Measurements from ENCODE around the gene SDF2L1. TPM values are rescaled to one million over a fixed set of nuclear protein-coding genes. Genes with fewer than 3 reads are reported as not detected.

SDF2L1 gene
- total and polyA plus RNA-seq, 2 of the 13 experiments (the other 11 are each of a cell fraction or from before 2014, with no cell fraction given): 18.0 to 57.4 TPM

- intact Hi-C loops (cut with micrococcal nuclease; ENCODE audit: unreplicated experiment): no loop called here
- Histone ChIP-seq H3K27ac (ENCODE audit: extremely low read length, insufficient read depth, low read length) (no peak overlapping the region), H3K9me3 (ENCODE audit: low read length) (no peaks in the 10 kb centered on the region), H3K27me3 (ENCODE audit: control insufficient read depth in 1 of 2, insufficient read depth in 2 of 2, low read length in 2 of 2) (no peaks in the 10 kb centered on the region; a peak in 1 of 5 replicates), H2AFZ (ENCODE audit: low read length) (no peak overlapping the region), H3K4me2 (ENCODE audit: low read depth, low read length) (no peak overlapping the region), H3K4me1 (ENCODE audit: insufficient read depth, low read length) (peaks cover 3% of the 10 kb centered on the region), H3K79me2 (ENCODE audit: insufficient read depth, low read length) (no peaks in the 10 kb centered on the region), H3K4me3 (replicated peaks in 1 of 3; ENCODE audit: insufficient read depth in 1 of 3, low read depth in 2 of 3, low read length in 3 of 3) (no peak overlapping the region), H3K9ac (ENCODE audit: insufficient read depth, low read depth, low read length) (no peak overlapping the region), H4K20me1 (ENCODE audit: insufficient read depth, low read length) (no peaks in the 10 kb centered on the region), H3K36me3 (replicated peaks in 1 of 2; ENCODE audit: control insufficient read depth in 1 of 2, insufficient read depth in 2 of 2, low read length in 2 of 2) (peaks cover 29 to 71% of the 10 kb centered on the region in 2 experiments; a peak in 4 of 5 replicates)
- in situ Hi-C loops (cut with HindIII; ENCODE audit: extremely low pct_ligation_motif_present, low pct_unique_long_range_greater_than_20kb): no loop called here
- no peak for FAIRE-seq
- WGBS (ENCODE audit: low lambda C conversion rate): 91% methylated on average over 4 of the region's 7 CpGs
- CTCF ChIA-PET (ENCODE audit: low intra/inter-chr PET ratio, low total read pairs): no interaction called here
- TF ChIP-seq E2F1 (CRISPR knock-in tag; IDR thresholded peaks at IDR 0.05) (no peak), SAFB2 (CRISPR knock-in tag; IDR thresholded peaks at IDR 0.05; ENCODE audit: borderline replicate concordance, low read depth) (no peak), GZF1 (CRISPR knock-in tag; IDR thresholded peaks at IDR 0.05) (no peak), ELF1 (CRISPR knock-in tag; IDR thresholded peaks at IDR 0.05) (no peak), SRSF4 (IDR thresholded peaks at IDR 0.05; ENCODE audit: low read depth, low read length, poor library complexity, severe bottlenecking) (no peak)
- no TSS peak for BruUV-seq (replicated peaks)
- POLR2A ChIA-PET: interaction anchor here (1.0 kb wide), 1 partner anchor 18 kb away, joined by 4 read pairs; the partner anchor contains the start of gene PPIL2
- ATAC-seq: no peak
- no peak for DNase-seq (ENCODE audit: low spot score)
These were observed 41.3 kb downstream of the SDF2L1 start for GRCh38 chr22:21683401-21683811.

- Histone ChIP-seq H3K9ac (ENCODE audit: insufficient read depth, low read depth, low read length) (no peak overlapping the region), H3K9me3 (ENCODE audit: low read length) (no peaks in the 10 kb centered on the region), H3K27me3 (ENCODE audit: control insufficient read depth in 1 of 2, insufficient read depth in 2 of 2, low read length in 2 of 2) (no peaks in the 10 kb centered on the region; a peak in 1 of 5 replicates), H3K4me3 (replicated peaks in 1 of 3; ENCODE audit: insufficient read depth in 1 of 3, low read depth in 2 of 3, low read length in 3 of 3) (no peak overlapping the region), H3K27ac (ENCODE audit: extremely low read length, insufficient read depth, low read length) (no peak overlapping the region), H4K20me1 (ENCODE audit: insufficient read depth, low read length) (no peaks in the 10 kb centered on the region), H3K79me2 (ENCODE audit: insufficient read depth, low read length) (no peaks in the 10 kb centered on the region), H3K4me1 (ENCODE audit: insufficient read depth, low read length) (no peaks in the 10 kb centered on the region), H3K36me3 (replicated peaks in 1 of 2; ENCODE audit: control insufficient read depth in 1 of 2, insufficient read depth in 2 of 2, low read length in 2 of 2) (peaks cover 33 to 76% of the 10 kb centered on the region in 2 experiments; a peak in 4 of 5 replicates), H2AFZ (ENCODE audit: low read length) (no peak overlapping the region), H3K4me2 (ENCODE audit: low read depth, low read length) (no peak overlapping the region)
- POLR2A ChIA-PET: interaction anchor here (1.0 kb wide), 1 partner anchor 19 kb away, joined by 4 read pairs; the partner anchor contains the start of gene PPIL2
- DNase-seq (ENCODE audit: low spot score): no peak
- in situ Hi-C loops (cut with HindIII; ENCODE audit: extremely low pct_ligation_motif_present, low pct_unique_long_range_greater_than_20kb): no loop called here
- TF ChIP-seq MEIS2 (CRISPR knock-in tag; IDR thresholded peaks at IDR 0.05): no peak
- no peak for TF ChIP-seq ZUFSP (CRISPR knock-in tag; IDR thresholded peaks at IDR 0.05; ENCODE audit: borderline replicate concordance)
- no peak for TF ChIP-seq ZBTB34 (CRISPR knock-in tag; IDR thresholded peaks at IDR 0.05)
- no peak for TF ChIP-seq ZNF451 (CRISPR knock-in tag; IDR thresholded peaks at IDR 0.05)
- TF ChIP-seq ZNF431 (CRISPR knock-in tag; IDR thresholded peaks at IDR 0.05; ENCODE audit: borderline replicate concordance, low read depth): no peak
- no peak for TF ChIP-seq NR3C1 (CRISPR knock-in tag; IDR thresholded peaks at IDR 0.05)
- no peak for TF ChIP-seq ZBTB42 (CRISPR knock-in tag; IDR thresholded peaks at IDR 0.05)
- no peak for TF ChIP-seq ZNF441 (CRISPR knock-in tag; IDR thresholded peaks at IDR 0.05; ENCODE audit: borderline replicate concordance)
- no peak for FAIRE-seq
- ATAC-seq: no peak
- CTCF ChIA-PET (ENCODE audit: low intra/inter-chr PET ratio, low total read pairs): no interaction called here
- intact Hi-C loops (cut with micrococcal nuclease; ENCODE audit: unreplicated experiment): no loop called here
- BruUV-seq (replicated peaks): no TSS peak
- 98% methylated on average over 17 of the region's 19 CpGs for WGBS (ENCODE audit: low lambda C conversion rate)
These were observed 42.5 kb downstream of the SDF2L1 start for GRCh38 chr22:21684492-21685163.
